Stimulated activated CD4-positive, alpha-beta T cell treated with anti-CD3 and anti-CD28 coated beads, Interleukin-12 subunit alpha, Interleukin-12 subunit beta, amount 100 ng/mL, for 48 hours (primary cell): Measurements from ENCODE around the gene BICC1.
"Not testable (repeated sequence)": the region's sequence is repeated elsewhere in the genome, so short reads cannot be mapped to it uniquely, and the experiment has no call there.

Experiments
- DNase-seq, 3 donors: peaks; one replicate each; pipeline ENCODE4 v3.0.0-alpha.2; 2020; ENCODE audit warnings: low read depth in 2 of 3, low spot score in 1 of 3

BICC1 gene

GRCh38 chr10:58565271-58565670, 52.6 kb downstream of the BICC1 start:
- DNase-seq = no peak

GRCh38 chr10:58567652-58568051, 55.0 kb downstream of the BICC1 start:
- no peak for DNase-seq

- no peak for DNase-seq
These were observed 55.8 kb downstream of the BICC1 start for GRCh38 chr10:58568428-58568935.

DNA sequence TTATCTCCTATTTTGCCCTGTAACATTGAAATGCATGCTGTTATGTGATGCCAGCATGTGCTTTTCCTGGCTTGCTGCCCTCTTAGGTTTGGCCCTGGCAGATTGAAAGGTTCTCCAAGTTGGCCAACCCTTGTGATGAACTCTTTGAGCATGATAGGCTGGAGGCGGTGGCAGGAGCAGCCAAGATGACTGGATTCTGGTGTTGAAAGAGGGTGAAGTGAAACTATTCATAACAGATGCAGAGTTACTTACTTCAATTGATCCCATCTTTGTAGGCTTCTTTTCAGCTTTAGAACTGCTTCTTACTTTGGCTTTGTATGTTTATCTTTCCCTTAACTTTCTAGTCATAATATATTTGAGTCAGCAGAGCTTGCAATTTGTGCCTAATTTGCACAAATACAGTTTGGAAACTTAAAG, 57.6 kb downstream of the BICC1 start:
- DNase-seq = no peak

DNA sequence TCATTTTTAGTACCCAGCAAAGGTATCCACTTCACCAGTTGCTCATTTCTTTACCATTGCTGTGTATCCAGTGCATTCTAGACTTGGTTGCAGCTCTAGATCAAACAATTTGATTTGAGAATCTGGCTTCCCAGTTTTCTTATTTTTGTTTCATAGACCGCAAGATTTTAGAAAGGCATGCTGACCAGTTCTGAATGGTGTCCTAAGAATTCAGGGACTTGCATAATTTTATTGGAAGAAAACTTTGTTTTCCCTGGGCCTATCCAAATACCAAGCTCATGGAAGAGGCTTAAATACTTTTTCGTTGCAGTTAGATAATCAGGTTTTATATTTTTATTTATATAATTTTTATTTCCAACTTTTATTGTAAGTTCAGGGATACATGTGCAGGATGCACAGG, 58.3 kb downstream of the BICC1 start:
- no peak for DNase-seq

GRCh38 chr10:58573144-58573543, 60.5 kb downstream of the BICC1 start:
- DNase-seq = no peak

DNA sequence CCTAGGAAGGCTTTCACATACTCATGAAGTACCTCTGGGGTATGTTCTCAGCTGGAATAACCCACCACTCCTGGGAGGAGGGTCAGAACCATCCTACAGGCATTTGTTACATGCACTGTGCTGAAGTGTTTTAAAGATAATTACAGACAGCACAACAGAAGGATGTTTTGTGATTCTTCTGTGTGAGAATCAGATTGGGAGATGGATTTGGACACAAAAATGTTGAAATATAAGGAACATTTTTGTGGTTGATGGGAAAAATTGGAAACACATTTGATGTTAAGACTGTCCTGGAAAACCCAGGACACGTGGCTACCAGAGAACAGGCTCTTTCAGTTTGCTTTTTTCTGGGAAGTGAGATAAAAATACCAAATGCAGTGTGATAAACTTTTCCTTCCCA, 61.4 kb downstream of the BICC1 start:
- DNase-seq = no peak

DNA sequence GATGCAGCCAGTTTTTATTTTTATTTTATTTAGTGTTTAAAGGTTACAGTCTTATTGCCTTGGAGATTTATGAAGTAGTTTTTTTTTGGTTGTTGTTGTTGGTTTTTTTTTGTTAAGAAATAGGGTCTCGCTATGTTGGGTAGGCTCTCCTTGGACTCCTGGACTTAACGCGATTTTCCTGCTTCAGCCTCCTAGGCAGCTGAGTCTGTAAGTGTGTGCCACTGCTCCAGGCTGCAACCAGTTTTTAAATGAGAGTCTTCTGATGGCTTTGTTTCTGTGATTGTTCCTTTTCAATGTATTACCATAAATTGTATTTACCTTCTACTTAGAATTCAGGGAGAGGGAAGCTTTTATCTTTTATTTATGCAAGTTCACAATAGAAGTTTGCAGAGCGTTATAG, 62.8 kb downstream of the BICC1 start:
- no peak for DNase-seq

- no peak for DNase-seq
These were observed 64.2 kb downstream of the BICC1 start for GRCh38 chr10:58576751-58577436.

- no peak for DNase-seq
These were observed 64.7 kb downstream of the BICC1 start for GRCh38 chr10:58577437-58577777.

GRCh38 chr10:58578366-58578765, 65.7 kb downstream of the BICC1 start:
- no peak for DNase-seq

DNA sequence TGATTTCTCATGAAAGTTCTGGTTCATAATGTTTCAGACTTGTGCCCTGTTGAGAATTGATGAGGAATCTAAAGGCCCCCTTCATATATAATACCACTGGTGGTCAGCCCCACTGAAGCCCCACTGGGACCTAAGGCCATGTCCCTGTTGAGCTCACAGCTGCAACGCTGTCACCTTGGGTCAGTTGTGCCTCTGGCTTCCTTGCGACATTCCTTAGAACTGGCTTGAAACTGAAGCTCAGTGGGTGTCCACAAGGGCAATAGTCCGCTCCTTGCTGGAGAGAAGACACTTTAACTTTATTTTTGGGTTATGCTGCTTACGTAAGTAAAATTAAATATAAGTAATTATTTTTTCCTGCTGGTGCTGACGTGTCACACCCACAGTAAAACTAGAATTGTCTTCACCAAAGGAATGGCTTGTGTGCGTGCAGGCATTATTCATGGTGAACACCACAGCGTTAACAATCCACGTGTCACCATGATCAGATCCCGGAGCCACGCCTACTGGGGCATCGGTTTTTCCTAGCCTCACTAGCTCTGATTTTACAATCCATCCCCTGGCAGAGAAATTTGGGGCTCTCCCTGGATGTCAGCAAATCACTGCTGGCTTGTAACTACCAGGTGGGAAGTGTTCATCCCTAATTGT, 66.5 kb downstream of the BICC1 start:
- DNase-seq = no peak

DNA sequence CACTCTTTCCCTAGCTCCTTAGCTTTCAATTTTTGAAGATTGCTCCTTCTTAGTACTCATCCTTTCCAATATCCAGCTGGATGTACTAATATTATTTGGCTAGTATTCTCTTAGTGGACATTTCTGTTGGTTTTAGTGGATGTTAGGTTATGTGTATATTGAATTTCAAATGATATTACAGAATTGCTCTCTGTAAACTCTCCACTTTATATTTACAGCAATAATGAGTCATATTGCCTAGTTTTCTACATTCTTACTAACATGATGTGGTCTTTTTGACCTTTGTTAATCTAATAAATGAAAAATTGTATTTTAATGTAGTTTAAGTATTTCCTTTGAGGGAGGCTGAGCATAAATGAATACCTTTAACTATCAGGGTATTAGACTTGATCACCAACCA, 69.4 kb downstream of the BICC1 start:
- DNase-seq = no peak

- DNase-seq = no peak
These were observed 72.8 kb downstream of the BICC1 start for GRCh38 chr10:58585435-58585834.

GRCh38 chr10:58586282-58587245, 73.9 kb downstream of the BICC1 start:
- DNase-seq = no peak

DNA sequence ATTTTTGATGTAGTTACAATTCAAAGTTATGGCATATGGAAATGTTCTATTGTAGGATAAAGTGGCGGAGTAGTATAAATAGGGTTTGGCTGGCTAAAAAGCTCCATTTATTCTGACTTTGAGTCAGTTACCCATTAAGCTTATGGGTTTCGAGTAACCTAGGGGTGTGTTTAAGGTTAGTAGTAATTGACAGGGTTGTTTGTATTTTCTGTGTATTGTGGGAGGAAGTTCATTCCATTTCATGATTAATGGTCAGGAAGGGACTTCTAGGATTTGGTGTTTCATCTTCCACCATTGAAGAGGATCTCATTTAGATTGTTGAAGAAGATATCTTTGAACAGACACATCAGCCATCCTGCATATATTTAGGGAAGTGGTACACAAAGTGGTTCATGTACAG, 75.0 kb downstream of the BICC1 start:
- DNase-seq = no peak

GRCh38 chr10:58588673-58589265, 76.1 kb downstream of the BICC1 start:
- no peak for DNase-seq

DNA sequence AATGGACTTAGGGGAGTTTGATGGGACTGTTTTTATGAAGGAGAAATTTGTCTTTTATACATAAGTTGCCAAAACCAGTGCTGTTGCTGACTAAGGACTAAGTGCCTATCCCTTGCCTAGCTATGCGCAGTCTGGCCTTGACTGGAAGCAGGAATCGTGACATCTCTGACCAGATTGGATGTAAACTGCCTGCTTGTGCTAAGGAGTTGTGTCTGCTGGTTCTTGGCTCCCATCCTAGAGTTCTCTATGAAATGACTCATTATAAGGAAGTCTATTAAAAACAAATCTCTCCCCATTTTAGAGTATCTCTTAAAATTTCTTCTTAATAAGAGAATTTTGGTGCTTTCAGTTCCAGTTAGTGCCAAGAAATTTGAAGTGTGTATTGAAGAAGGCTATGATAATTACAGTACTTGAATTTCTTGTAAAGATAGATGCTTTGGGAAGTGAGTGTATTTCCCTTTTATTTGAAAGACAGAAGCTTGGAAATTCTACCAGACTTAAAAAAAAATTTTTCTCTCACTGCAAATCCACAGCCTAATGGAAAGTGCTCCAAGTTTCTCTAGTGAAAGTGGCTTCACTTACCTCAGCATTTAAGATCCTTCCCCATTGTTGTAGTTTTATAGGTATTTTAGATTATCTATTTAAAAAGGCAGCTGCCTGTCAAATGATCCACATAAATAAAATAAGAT, 77.6 kb downstream of the BICC1 start:
- DNase-seq = no peak

DNA sequence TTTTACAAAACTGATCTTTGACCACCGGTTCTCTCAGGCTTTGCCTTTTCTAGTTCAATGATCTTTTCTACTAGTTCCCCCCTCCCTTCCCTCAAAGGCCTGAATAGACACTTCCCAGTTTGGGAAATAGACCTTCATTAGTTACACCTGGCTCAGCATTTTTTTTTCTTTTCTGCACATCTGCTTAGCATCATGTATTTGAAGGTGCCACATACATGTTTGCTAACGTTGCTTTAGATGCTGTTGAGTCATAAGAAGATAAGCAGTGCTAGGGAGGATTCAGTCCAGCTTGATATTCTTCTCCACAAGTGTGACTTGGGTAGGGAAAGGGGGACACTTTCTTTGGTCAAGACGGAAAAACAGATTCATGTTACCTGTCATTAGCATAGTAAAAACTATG, 78.3 kb downstream of the BICC1 start:
- no peak for DNase-seq

DNA sequence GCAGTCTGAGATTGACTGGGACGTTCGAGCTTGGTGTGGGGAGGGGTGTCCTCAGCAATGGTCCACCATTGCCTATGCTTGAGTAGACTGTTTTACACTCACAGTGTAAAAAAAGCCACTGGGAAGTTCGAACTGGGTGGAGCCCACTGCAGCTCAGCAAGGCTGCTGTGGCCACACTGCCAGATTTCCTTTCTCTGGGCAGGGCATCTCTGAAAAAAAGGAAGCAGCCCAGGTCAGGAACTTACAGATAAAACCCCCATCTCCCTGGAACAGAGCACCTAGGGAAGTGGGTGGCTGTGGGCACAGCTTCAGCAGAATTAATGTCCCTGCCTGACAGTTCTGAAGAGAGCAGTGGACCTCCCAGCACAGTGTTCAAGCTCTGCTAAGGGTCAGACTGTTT, 80.3 kb downstream of the BICC1 start:
- DNase-seq = no peak

- DNase-seq = not testable (repeated sequence)
These were observed 84.5 kb downstream of the BICC1 start for GRCh38 chr10:58597211-58597610.
